Smooth muscle cell of the brain vasculature (primary cell): ENCODE measurements around the gene ERCC6.

Experiments used
- DNase-seq: peaks from one replicate; pipeline ENCODE4 v3.0.0-alpha.2; 2012; ENCODE audit warnings: low read depth, low spot score

The ERCC6 gene

GRCh38 chr10:49538381-49539319 lies at the start of gene ERCC6:
Gene ERCC6 (minus strand): TSS chr10:49539121.
- peak; percentile 96 for DNase-seq

DNA sequence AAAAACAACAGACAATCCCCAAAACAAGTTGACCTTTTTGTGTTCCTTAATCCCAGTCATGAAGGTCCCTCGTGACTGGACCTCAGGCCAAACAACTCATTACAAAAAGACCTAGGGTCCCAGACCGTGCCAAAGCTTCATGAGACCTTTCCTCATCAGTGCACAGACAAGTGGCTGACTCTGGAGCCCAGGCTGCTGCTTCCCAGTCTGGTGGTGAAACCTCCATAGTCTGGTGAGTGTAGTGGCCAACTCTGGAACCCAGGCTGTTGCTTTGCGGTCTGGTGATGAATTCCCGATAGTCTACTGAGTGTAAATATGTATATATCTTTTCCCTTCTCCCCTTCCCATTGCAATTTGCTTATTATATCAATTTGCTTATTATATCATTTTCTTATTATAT lies 49.1 kb upstream of the ERCC6 start:
- no peak for DNase-seq

DNA sequence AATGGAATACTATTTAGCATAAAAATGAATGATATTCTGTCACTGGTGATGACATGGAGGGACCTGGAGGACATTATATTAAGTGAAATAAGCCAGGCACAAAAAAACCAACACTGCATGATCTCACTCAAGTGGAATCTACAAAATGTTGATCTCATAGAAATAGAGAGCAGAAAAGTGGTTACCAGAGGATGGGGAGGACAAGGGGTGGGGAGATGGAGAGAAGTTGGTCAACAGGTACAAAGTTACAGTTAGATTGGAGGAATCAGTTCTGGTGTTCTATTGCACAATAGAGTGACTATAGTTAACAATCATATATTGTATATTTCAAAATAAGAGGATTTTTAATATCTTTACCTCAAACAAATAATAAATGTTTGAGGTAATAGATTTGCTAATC lies 46.5 kb upstream of the ERCC6 start:
- no peak for DNase-seq

DNA sequence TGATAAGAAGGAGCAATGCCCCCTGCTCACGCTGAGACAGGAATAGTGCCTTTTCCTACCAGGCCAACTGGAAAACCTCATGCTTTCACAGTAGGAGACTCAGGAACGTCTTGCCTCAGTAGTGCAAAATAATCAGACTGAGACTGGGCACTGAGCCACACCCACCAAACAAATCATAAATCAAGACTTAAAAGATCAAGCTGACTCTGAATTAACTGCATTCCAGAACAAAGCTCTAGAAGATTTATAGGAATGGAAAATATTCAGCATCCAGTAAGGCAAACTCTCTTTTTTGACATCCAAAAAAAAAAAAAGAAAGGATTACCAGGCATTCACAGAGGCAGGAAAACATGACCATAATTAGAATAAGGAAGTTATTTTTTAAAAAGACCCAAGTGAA lies 40.7 kb upstream of the ERCC6 start:
- no peak for DNase-seq

GRCh38 chr10:49578392-49578791 lies 39.5 kb upstream of the ERCC6 start:
- DNase-seq: no peak

DNA sequence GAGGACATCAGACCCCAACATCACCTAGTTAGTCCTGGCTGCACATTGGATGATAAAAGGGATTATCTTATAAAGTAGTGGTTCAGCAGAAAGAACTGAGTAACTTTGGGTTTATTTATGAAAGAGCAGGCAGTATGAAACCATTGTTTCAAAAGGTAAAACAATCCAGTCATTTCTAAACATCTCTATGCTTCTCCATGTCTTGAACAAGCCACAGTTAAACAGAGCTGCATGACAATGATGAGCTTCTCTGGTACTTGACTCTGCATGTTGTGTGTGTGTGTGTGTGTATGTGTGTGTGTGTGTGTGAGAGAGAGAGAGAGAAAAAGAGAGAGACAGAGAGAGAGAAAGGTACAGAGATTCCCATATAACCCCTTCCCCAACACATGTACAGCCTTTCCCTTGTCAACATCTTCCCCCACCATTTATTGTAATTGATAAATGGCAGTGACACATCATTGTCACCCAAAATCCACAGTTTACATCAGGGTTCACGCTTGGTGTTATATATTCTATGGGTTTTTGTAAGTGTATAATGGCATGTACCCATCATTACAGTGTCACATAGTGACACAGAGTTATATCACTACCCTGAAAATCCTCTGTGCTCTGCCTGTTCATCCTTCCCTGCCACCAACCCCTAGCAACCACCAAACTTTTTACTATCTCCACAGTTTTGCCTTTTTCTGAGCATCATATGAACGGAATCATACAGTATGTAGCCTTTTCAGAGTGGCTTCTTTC lies 38.4 kb upstream of the ERCC6 start:
- DNase-seq: no peak

GRCh38 chr10:49575489-49576072 lies 36.7 kb upstream of the ERCC6 start:
- DNase-seq: no peak

DNA sequence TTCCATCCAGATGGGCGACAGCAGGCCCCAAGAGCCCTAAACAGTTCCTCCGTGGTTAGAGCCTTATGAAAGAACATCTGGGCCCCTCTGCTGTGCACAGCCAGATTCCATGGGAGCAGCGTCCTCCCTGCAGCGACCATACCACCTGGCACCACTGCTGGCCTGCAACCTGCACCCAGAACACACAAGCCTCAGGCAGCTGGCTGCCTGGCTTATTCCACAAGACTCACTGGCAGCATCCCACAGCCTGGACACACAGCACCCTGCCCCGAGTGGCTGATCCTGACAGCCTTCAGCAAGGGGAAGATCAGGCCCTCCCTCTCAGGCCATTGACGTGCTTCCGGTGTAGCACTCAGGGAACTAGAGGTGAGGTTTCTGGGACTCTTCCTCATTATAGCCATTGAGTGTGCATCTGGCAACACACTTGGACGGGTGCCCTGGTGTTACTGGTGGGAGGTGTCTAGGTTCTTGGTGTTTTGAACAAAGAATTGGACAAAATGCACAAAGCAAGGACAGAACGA lies 33.7 kb upstream of the ERCC6 start:
- no peak for DNase-seq

DNA sequence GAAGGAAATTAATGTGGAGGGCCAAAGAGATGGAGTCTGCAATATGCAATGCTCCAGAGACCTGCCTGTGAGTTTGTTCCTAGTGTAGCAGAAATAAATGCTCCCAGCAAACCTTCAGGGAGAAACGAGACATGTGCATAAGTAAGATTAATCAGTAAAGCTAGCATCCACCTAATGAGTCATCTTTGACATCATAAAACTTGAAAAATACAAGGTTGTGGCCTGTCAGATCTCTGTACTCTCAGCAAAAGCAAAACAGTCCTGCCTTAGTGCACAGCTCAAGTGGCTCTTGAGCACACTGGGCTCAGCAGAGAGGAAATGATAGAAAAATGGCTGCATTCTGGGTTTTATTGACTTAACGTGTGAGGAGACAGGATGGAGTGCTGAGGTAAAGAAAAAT lies 32.5 kb upstream of the ERCC6 start:
- no peak for DNase-seq

DNA sequence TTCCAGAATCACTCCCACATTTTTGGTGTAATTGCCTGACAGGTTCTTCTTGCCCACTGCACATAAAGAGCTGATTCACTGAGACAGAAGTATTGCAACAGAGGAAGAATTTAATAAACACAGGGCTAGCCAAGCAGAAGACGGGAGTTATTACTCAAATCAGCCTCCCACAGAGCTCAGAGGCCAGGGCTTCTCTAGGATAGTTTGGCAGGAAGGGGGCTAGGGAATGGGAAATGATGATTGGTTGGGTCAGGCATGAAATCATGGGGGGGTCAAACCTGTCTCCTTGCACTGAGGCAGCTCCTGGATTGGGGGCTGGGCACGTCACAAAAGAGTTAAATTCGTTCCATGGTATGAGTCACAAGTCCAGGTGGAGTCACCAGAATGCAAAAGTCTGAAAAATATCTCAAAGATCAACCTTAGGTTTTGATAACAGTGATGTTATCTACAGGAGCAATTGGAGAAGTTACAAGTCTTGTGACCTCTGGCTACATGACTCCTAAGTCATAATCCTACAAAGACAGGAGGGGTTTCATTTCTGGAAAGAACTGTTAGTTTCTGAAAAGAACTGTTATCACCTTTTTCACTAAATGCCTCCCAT lies 30.2 kb upstream of the ERCC6 start:
- no peak for DNase-seq

- no peak for DNase-seq
Measured at GRCh38 chr10:49568235-49568634, 29.3 kb upstream of the ERCC6 start.

DNA sequence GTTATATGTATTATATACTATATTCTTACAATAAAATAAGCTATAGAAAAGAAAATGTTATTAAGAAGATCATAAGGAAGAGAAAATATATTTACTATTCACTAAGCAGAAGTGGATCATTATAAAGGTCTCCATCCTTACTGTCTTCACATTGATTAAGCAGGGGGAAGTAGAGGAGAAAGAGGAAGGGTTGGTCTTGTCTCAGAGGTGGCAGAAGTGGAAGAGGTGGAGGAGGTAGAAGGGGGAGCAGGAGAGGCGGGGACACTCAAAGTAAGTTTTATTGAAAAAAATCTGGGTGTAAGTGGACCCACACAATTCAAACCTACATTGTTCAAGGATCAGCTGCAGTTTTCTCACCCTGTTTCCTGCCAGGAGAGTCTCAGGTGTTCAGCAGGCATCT lies 28.9 kb upstream of the ERCC6 start:
- no peak for DNase-seq

GRCh38 chr10:49564461-49565009 lies 25.6 kb upstream of the ERCC6 start:
- no peak for DNase-seq

DNA sequence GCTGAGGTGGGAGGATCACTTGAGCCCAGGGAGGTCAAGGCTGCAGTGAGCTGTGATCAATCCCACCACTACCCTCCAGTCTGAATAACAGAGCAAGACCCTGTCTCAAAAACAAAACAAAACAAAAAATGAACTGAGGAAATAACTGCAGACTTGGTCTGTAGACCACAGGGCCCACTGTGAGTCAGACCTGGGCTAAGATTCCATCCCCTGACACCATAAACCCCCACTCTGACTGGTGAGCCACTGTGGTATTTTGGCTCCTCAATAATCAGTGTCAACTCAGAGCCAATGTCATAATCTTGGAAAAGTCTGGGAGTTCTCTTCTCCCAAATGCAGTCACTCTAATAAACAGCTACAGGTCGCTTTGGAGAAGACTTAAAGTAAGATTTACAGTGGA lies 24.0 kb upstream of the ERCC6 start:
- DNase-seq: no peak

GRCh38 chr10:49560526-49560925 lies 21.6 kb upstream of the ERCC6 start:
- no peak for DNase-seq

- no peak for DNase-seq
Measured at GRCh38 chr10:49559476-49559875, 20.6 kb upstream of the ERCC6 start.

GRCh38 chr10:49558190-49558589 lies 19.3 kb upstream of the ERCC6 start:
- DNase-seq: no peak

GRCh38 chr10:49557681-49558080 lies 18.8 kb upstream of the ERCC6 start:
- no peak for DNase-seq

GRCh38 chr10:49556723-49557122 lies 17.8 kb upstream of the ERCC6 start:
- no peak for DNase-seq

GRCh38 chr10:49552277-49552676 lies 13.4 kb upstream of the ERCC6 start:
- no peak for DNase-seq

GRCh38 chr10:49550563-49550962 lies 11.6 kb upstream of the ERCC6 start:
- no peak for DNase-seq
